NCI-H2029 (cell line): ENCODE measurements around the gene NRN1L.
"Not testable (repeated sequence)": the region's sequence is repeated elsewhere in the genome, so short reads cannot be mapped to it uniquely, and the experiment has no call there.

ENCODE experiments used
- DNase-seq: peaks from one replicate; lab custom pipeline; 2025; lab: John Stamatoyannopoulos, UW

Gene NRN1L

GRCh38 chr16:67884684-67885083, at the start of gene NRN1L:
NRN1L (plus strand) TSS chr16:67884885; CDS start chr16:67884904, 19 bp downstream.
- peak; percentile 64 for DNase-seq

DNA sequence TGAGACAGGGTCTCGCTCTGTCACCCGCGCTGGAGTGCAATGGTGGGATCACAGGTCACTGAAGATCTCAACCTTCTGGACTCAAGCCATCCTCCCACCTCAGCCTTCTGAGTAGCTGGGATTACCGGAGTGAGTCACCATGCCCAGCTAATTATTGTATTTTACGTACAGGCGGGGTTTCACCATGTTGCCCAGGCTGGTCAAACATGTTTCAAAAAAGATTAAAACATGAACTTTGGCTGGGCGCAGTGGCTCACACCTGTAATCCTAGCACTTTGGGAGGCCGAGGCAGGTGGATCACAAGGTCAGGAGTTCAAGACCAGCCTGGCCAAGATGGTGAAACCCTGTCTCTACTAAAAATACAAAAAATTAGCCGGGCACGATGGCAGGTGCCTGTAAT, 47.5 kb upstream of the NRN1L start:
- not testable (repeated sequence) for DNase-seq

GRCh38 chr16:67837811-67838210, 46.9 kb upstream of the NRN1L start:
- DNase-seq: no peak

DNA sequence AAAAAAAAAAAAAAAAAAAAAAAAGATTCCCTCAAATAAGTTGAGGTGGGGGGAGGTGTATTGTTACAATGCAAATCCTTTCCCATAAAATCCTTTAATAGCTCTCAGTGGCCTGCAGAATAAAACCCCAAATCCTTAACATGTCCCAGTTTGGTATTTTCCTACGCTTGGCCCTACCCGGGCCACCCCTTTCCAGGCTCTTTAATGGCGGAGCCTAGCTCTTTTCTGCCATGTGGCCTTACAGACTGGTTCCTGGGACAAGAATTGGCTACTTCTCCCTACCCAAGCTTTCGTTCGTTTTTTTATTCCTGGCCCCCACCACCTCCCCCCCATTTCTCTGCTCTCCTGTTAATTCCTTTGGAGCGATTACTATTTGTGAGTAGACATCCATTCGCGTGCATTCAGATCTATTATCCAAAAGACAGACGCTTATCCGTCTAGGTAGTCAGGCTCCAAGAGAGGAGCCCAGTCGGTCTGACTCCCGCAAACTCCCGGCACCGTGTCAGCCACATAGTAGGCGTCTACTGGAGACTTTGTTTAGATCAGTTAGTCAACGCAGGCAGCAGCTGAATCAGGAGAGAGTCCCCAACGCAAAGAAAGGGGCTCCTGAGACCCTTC, 43.4 kb upstream of the NRN1L start:
- DNase-seq: no peak

DNA sequence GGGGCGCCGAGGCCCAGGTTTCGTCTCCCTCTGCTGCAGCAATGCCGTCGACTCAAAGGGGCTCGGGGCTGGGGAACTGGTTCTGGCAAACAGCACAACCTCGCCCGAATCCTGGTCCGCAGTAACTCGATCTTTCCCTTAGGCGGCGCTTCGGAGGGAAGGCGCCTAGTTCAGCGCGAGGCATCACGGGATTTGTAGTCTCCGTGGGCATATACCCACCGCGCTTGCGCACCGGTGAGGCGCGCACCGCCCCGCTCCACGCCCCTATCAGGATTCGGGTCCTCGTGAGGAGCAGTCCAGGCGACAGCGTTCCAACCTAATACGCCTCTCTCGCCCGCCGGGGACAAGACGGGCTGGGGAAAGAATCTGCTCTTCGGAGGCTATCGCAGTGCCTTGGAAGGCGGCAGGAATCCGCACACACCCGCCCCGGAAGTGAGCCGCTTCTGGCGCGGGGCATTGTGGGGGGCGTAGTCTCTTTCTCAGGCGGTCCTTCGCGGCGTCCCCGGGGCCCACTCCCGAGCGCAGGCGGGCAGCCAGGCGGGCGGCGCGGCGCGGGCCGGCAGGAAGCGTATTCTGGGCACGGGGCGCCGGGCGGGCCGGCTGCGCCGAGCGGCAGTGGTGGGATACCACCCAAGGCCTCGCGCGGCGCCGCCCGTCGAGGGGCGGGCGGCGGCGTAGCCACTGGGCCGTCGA, 42.7 kb upstream of the NRN1L start, which contains the start of gene THAP11:
THAP11 (plus strand) TSS at position 505 of the 693 bp plus-strand sequence. CDS start 235 bp downstream, outside the sequence.
- peak; percentile 80 for DNase-seq

DNA sequence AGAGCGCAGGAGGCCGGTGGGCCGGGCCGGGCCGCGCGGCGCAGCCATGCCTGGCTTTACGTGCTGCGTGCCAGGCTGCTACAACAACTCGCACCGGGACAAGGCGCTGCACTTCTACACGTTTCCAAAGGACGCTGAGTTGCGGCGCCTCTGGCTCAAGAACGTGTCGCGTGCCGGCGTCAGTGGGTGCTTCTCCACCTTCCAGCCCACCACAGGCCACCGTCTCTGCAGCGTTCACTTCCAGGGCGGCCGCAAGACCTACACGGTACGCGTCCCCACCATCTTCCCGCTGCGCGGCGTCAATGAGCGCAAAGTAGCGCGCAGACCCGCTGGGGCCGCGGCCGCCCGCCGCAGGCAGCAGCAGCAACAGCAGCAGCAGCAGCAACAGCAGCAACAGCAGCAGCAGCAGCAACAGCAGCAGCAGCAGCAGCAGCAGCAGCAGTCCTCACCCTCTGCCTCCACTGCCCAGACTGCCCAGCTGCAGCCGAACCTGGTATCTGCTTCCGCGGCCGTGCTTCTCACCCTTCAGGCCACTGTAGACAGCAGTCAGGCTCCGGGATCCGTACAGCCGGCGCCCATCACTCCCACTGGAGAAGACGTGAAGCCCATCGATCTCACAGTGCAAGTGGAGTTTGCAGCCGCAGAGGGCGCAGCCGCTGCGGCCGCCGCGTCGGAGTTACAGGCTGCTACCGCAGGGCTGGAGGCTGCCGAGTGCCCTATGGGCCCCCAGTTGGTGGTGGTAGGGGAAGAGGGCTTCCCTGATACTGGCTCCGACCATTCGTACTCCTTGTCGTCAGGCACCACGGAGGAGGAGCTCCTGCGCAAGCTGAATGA, 42.0 kb upstream of the NRN1L start:
- no peak for DNase-seq

- no peak for DNase-seq
Measured at GRCh38 chr16:67843343-67843765, 41.3 kb upstream of the NRN1L start.

DNA sequence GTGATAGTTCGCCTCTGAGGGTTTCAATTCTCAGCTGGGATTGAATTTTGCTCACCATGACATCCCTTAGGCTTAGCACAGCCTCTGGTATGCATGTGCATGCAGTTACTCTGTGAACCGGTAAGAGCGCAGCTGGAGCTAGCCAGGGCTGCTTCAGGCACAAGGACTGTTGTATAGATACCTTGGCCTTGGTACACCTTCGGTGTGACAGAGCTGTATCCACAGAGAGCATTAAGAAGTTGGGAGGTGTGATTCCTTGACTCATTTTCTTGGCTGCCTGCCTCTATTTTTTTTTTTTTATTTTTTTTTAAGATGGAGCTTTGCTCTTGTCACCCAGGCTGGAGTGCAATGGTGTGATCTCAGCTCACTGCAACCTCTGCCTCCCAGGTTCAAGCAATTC, 40.2 kb upstream of the NRN1L start:
- DNase-seq: no peak

DNA sequence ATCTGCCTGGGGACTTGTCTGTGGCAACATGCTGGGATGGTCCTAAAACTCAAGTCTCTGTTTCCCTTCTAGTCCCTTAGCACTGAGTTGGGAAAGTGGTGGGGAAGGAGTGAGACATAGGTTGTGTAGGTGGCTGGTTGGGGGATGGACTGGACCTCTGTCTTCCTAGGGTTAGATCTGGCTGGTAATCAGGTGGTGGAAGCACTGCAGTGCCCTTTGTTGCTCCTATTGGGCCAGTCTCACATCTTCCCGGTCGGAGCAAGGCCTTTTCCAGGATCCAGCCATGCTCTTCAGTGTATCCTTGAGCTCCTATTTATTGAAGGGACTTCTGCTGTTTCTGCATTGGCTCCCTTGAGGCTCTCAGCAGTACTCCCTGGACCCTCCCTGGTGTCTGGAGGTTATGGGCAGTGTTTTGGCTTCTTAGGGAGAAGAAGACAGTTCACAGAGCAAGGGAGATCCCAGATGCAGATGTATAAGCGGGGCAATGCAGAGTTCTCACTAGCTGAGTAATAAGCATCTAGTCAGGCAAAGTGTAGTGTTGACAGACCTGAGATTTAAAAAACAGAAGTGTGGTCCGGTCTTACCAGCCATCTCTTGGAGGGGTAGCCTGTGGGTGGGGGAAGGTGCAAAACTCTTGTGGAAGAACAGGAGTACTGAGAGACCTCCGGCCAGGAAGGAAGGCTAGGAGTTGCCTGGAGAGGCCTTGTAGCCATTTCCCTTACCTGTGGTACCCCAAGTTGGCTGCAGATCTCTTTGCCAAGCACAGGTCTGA, 39.2 kb upstream of the NRN1L start:
- no peak for DNase-seq

DNA sequence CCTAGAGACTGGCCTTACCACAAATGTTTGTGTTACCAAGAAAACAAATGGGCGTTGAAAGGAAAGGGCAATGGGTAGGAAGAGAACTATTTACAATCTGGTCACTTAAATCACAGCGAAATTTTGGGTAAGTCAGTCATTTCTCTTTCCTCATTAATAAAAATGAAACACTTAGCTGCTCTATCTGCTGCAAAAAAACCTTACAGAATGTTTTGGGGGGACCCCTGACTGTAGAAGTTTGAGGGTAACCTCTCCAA, 38.7 kb upstream of the NRN1L start:
- DNase-seq: no peak

- peak; percentile 85 for DNase-seq
Measured at GRCh38 chr16:67846320-67847063, 38.2 kb upstream of the NRN1L start, which contains the start of gene NUTF2. NUTF2 (plus strand) TSS chr16:67846933; CDS start chr16:67865131, 18,198 bp downstream.

DNA sequence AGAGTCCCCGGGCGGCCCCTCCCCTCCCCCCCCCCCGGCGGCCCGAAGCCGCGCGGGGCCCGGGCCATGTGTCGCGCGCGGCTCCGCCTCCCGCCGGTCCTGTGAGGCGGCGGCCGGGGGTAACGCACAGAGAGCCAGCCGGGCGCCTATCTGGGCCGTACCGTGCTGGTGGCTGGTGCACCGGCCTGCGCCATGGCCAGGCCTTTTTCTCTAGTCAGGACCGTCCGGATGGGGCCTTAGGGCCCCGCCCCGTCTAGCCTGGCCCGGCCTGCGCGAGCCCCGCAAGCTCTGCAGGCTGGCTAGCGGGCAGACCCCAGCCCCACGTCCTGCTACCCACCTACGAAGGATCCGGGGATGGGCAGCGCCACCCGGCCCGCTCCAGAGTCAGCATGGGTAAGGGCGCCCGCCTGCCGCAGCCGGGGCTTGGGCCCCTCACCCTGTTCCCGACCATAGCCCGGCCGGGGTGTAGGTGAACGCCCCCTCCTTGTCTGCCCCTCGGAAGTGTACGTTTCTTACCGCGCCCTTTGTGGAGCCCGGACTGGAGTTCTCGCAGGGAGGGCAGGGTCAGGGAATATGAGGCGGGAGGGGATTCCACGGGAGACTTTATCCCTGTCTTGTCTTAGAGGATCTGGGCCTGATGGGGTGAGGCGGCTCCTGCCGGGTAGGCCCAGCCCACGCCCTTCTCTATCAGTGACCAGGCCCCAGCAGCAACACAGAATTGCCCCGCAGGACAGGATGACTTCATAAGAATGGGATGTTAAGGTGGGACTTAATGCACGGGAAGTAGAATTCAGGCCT, 37.4 kb upstream of the NRN1L start, which contains the start of gene CENPT:
CENPT (minus strand) TSS at position 630 of the 798 bp plus-strand sequence. CDS start 13,834 bp downstream, outside the sequence.
- no peak for DNase-seq

GRCh38 chr16:67848118-67848517, 36.6 kb upstream of the NRN1L start:
- no peak for DNase-seq

DNA sequence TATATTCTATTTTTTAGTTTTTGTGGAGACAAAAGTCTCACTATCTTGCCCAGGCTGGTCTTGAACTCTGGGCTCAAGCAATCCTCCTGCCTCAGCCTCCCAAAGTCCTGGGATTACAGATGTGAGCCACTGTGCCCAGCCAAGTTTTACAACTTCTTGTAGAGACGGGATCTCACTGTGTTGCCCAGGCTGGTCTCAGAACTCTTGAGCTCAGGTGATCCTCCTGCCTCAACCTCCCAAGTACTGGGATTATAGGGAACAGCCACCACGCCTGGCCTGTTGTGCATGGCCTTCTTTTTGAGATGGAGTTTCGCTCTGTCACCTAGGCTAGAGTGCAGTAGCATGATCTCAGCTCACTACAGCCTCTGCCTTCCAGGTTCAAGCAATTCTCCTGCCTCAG, 31.0 kb upstream of the NRN1L start:
- no peak for DNase-seq

- DNase-seq: no peak
Measured at GRCh38 chr16:67855789-67856188, 28.9 kb upstream of the NRN1L start.

GRCh38 chr16:67856927-67857546, 27.6 kb upstream of the NRN1L start:
- DNase-seq: no peak

DNA sequence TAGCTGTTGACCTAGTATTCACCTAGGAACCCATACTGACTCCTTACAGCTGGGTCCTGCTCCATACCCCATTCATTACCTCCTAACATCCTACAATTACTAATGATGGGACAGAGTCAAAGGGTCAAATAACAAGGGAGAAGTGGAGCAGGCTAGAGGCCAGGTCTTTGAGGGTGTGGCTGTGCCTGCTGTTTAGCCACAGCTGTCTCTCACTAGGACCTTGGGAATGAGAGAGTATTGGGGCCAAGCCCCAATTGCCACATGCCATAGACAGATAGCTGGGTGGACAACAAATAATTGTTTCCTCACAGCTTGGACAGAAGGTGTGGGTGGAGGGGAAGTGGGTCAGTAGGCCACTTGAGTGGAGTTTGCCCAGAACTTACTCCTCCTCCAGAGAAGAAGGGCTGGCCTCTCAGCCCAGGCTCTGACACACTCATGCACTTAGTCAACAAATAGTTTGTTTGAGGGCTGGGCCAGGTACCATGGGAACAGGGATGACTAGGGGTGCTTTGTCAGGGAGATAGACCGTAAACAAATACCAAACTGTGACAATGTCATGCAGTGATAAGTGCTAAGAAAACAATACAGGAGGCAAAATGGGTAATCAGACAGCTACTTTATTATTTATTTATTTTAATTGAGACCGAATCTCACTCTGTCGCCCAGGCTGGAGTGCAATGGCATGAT, 27.0 kb upstream of the NRN1L start:
- DNase-seq: peak; percentile 62

- no peak for DNase-seq
Measured at GRCh38 chr16:67858500-67858899, 26.2 kb upstream of the NRN1L start.
